GM18520 (cell line): ENCODE measurements around the gene PLEKHA7.

ENCODE experiments used
- ATAC-seq: cut with Tn5 transposase; IDR thresholded peaks from one replicate; pipeline ENCODE4 v1.9.1; 2021; ENCODE audit not compliant: unreplicated experiment

The PLEKHA7 gene

DNA sequence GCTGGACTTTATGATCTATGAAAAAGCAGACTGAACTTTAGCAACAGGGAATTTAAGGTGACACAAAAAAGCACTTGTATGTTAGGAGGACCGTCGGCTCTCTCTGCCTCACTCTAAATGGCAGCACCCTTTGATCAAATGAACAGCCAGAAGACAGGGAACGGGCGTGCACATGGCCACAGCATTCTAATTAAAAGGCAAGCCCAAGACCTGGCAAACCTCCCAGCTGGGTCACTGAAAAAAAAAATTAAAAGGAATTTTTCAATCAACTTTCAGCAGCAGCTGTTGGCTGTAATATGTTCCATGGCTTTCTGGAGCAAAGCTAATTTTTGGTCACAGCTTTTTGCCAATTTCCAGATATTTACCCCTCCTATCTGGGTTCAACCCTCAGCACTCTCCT lies 159.2 kb downstream of the PLEKHA7 start:
- ATAC-seq, result no peak

DNA sequence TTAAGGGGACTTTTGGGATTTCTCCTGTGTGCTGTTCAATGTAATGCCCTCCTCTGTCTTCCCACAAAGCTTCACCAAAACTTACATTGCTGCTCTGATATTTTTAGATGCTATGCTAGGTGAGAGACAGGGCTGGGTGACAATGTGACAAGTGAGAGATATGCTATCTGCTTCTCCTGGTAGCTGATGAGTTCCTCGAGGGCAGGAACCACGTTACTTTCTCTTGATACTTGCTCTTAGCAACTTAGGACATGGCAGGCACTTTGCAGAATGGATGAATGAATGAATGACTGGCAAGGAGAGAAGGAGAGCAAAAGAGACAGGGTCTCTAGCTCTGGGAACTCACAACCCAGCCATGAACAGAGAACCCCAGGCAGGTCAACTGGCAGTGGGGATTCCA lies 160.4 kb downstream of the PLEKHA7 start:
- ATAC-seq, result no peak

DNA sequence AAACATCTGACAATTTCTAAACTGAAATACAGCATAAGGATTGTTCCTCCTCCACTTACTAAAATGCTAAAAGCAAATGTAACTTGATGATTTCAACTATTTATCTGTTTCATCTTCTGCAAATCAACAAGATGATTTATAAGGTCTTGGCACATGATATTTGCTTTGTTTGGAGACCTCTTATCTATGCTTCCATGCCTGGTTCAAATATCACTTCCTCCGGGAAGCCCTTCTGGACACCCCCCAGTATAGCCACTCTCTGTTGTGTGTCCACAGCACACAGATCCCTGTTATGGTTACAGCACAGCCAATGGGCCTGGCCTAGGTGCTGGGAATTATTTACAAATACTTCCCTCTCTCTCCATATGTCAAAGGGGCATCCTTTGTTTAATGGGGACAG lies 160.9 kb downstream of the PLEKHA7 start:
- no peak for ATAC-seq

DNA sequence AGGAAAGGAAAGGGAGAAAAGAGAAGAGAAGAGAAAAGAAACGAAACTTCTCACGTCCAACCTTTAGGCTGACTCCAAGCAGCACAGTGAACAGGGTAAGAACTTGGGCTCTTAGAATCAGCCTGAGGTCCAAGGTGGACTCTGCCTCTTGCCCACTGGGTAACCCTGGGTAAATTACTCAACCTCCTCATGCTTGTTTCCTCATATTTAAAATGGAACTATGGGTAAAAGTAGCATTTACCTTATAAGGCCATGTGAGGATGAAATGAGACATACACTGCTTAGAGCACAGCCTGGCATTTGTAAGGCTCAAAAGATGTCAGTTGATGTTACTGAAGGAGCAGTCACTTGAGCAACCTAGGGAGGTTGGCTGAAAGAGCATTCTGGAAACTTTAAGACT lies 167.9 kb downstream of the PLEKHA7 start:
- no peak for ATAC-seq

DNA sequence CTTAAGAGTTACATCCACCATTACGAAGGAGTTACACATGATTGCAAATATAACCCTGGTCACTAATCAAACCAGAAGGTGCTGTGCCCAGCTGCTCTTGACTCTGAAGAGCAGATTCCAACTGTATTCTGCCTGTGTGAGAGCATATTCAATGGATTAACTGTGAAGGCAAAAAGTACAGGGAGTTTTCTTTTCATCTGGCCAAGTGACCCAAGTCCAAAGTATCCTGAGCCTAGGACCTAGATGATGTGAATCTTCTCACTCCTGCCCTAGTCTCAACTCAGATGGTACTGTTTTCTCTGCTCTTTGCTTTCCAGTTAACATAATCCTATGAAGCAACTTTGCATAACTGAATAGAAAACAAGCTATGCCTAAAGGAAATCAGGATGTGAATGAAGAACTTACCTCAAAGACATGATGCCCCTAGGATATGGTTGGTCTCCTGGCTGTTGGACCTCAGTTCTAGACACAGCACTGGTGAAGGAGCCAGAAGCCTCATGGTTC lies 169.9 kb downstream of the PLEKHA7 start:
- ATAC-seq, result no peak

DNA sequence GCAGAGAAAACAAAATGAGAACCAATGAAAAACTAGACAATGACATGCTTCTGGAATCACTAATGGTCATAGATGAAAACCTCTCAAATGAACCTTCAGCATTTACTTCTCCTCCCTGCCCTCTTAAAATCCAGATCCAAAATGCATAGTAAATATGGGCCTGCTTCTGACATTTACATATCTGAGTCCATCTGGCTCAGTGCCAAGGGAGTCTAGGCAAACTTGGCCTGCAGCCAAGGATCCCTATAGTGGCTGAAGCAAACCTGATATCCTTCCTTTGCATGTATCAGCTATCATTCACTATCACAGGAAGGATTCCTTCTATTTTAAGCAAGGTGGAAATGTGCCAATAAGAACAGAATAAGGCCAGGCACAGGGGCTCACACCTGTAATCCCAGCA lies 170.9 kb downstream of the PLEKHA7 start:
- ATAC-seq, result no peak

DNA sequence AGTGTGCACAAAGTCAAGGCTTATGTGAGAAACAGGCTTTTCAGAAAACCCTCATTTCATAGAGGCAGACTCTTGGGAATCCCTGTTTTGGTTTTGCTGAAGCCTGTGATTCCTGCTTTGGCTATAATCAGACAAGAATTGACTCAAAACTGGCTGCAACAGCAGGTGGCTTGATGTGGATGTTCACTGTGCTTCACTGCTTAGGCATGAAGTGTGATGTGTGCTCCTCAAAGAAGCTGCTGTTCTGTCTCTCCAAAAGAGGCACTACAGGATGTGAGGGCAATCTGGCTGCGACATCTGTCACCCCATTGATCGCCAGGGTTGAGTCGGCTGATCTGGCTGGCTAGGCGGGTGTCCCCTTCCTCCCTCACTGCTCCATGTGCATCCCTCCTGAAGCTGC lies 172.2 kb downstream of the PLEKHA7 start:
- no peak for ATAC-seq

DNA sequence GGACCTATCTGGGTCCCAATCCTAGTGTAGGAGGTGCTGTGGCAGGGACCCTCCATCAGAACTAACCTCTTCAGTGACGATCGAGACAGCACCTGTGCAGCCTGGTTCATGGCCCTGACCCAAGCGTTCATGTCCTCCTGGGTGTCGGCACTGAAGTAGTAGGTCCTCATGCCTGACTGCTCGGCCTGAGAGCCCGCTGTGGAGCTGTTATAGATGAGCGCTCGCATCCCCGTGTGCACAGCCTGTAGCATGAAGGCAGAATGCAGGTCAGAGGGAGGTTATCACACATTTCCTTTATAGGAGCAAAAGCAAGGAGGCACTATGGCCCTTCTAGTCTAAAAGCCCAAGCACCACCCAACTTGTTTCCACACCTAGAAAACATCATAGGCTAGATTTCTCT lies 172.7 kb downstream of the PLEKHA7 start:
- ATAC-seq, result no peak

DNA sequence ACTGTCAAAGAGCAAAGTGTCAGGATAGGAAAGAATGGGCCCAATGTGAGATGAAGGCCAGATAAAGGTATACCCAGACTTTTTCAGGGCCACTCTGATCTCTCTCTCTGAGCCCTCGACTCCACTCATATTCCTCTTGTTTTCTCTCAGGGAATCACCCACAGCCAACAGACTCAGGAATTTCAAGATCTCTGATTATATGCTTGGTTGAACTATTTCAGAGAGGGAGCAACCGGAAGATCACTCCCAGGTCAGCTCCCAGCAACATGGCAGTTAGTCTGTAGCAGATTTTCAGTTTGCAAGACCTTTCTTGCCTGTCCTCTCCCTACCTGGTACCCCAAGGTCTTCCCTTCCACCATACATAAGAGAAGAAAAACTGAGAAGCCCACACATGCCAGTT lies 173.3 kb downstream of the PLEKHA7 start:
- ATAC-seq, result no peak

DNA sequence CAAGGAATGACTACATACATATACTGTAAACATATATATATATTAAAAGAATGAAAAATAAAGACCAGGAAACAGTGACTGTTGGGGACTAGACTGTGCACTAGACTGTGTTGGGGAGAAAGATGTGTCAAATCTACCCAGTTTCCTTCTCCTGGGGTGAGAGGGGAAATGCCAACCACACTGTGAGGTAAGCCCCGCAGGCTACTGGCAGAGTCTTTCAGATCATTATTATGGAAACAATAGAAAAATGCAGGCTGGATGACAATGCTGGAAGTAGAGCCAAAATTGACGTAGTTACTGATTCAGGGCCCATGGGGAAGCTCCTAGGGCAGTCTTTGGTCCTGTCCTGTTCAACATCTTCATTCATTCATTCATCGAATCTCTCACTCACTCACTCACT lies 174.4 kb downstream of the PLEKHA7 start:
- no peak for ATAC-seq

DNA sequence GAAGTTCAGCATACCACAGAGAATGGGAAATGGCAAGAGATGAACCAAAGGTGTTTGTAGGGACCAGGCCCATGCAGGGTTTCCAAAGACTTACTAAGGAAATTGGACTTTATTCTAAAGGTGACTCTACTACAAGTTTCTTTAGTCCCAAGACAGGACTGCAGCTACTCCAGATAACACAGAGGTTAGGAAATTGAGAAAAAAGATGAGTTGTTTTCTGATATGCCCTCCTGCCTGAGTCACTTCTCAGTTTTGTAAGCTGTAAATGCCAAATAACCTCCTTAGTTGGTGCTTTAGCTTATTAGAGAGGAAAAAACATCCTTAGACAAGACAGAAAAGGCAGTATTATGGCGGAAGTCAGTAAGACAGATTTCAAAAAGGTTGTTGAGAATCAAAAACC lies 179.8 kb downstream of the PLEKHA7 start:
- ATAC-seq, result no peak

DNA sequence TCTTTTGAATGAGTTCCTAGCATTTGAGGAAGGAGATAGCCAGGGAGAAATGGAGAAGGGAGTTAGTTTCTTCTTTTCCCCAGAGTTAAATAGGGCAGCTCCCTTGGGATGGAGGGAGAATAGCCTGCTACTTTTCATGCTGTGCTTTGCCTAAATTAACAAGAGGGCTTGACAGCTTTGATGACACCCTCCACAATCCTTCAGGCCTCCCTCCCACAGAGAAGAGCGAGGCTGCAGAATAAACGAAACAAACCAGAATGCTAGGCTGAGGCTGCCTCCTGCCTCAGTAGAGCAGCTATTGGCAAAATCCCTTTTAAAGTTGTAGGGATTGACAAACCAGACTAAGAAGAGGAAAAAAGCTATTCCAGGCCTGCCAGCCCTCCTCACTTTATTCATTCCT lies 181.2 kb downstream of the PLEKHA7 start:
- ATAC-seq, result no peak

DNA sequence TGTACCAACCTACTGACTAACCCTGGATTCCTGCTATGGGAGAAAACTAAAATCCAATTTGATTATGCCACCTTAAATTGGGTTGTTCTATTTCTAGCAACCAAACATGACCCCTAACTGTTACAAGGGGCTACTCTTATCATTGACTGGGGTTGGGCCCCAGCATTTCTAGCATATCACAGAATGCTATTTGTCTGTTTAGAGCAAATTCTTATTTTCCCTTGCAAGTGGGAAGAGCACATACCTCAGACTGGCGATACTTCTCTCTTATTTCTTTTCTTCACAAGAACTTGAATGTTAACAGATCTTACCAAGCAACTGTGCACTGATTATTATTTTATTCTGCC lies 182.0 kb downstream of the PLEKHA7 start:
- ATAC-seq, result no peak

DNA sequence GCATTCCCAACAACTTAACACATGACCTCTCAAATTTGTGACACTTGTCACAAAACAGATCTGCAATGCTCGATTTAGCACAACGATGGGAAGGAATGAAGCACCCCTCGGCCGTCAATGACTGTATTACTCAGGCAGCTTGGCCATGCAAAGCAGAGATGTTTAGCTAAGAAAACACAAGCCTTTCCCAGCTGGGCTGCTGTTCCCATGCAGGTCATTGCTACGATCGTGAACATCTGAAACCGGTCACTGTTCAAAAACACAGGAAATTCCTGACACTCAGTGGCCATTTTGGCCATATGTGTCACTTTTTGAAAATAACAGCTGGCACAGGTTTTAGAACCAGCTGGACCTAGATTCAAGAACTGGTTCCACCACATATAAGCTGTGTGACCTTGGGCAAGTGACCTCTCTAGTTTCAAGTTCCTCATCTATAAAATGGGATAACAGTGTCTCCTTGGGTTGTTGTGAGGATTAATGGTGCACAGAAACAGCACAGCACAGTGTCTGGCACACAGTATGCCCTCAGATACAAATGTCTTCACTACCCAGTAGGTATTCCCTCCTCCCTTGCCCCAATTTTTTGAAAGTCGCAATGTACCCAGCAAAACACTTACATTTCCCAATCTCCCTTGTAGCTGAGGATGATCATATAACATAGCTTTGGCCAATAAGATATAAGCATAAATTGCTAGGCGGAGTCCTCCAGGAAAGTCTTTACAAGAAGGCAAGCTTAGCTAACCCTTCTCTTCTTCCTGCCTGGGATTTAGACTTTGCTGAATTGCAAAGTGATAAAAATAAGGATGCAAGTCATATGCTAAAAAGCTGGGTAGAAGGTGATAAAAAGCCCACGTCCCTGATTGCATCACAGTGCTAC lies 182.7 kb downstream of the PLEKHA7 start:
- no peak for ATAC-seq

DNA sequence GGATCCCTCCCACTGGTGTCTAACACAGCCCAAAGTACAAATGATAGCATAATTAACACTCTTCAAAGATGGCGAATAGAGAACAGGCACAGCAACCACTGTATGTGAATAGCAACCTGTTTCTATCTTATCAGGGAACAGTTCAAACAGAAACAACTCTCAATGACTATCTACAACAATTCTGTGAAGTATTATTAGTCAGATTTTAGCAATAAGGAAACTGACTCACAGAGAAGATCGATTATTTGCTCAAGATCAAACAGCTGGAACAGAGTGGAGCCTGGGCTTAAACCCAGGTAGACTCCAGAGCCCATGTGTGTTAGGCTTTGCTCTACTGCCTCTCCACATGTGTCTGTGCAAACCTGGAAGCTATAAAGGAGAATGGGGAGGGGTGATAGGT lies 187.1 kb downstream of the PLEKHA7 start:
- no peak for ATAC-seq

DNA sequence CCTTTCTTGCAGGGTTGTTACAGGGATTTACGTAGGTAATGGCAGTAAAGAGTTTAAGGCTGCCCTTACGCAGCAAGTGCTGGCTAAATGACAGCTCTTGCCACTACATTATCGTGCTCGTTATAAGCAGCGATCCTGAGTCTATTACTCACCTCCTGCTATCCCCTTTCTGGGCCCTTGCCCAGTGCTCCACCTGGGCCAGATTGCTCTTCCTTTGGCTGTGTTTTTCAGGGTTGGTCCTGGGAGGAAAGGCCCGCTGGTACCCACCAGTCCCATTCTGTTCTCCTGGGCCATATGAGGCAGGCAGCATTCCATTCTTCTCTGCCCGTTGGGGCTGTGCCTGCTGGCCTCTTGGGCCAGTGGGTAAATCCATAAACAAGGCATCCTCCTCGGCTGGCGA lies 188.2 kb downstream of the PLEKHA7 start:
- no peak for ATAC-seq

DNA sequence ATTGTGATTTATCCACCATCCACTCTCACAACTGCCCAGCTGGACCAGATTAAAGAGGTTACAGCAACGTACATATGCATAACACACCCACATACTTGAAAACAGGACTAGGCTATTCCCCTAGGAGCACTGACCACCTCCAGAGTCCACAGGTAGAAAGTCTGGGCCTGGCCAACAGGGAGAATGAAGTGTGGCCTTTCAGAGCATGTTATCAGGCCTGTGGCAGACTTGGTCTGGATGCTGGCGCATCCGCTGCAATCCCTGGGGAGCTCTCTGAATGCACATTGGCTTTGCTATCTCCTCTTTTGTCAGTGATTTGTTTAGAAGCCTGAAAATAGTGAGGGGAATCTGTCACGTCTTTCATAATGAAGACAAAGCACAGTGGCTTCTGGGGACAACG lies 189.1 kb downstream of the PLEKHA7 start:
- ATAC-seq, result no peak

DNA sequence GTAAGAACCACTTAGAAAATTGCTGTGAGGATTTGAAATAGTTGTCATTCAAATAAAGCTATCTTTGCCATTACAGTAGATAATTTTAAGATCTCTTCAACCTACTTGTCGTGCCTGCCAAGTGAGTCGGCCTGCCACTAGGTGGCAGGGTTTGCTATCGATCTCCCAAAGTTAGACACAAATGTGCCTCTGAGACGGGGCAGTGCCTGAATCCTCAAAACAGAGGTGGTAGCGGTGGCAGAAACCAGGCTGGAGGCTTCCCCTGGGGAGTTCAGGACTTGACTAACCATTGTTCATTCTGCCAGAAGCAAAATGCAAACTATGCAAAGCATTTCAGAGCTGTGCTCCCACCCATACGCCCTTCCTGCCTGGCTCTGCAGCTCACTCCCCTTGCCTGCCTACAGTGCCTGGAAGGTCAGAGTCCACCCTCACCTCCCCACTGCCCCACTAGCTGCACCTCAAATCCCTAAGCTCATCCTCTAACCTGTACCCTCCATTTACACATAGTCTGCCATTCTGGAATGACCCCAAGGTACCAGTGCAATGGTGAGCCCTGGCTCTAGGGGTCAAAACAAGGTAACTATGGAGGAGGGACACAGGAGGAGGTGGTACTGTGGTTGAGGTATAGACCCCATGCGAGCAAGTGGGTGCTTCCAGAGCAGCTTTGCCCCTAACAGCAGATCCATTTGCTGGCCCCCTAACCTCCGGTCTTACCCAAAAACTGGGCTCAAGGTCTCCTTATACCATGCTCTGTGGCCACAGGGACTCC lies 193.7 kb downstream of the PLEKHA7 start:
- ATAC-seq, result peak; percentile 75

DNA sequence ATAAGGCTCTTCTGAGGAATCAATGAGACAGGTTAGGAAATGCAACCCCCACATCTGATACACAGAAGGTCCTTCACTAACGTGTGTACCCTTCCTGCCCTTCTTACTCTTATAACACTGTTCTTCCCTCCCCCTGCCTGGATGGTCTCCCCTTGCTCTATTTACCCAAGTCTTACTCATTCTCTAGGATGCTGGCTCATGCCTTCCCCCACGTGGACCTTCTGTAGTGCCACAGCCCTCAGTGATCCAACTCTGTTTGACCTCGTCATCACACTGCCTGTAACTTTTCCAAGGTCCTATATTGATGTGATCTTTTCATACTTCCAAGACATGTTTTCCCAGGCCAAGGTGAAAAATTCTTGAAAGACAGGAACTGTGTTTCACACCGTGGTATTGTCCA lies 195.9 kb downstream of the PLEKHA7 start:
- no peak for ATAC-seq

DNA sequence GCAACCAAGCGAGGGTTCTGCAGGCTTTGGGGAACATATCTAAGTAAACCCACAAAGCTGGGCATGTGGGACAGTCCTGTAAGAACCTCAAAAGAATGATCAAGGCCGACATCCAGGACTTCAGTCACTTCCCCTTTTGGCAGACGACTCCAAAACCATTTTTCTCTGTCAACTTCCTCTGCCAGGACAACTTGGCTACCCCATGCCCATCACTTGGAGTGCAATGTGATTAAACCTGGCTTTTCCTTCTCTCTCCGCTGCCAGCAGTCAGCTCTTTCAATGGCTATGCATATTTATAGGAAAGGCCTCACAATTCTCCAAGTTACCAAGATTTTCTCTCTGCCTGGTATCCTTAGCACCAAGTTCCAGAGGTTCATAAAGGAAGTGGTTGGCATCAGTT lies 196.9 kb downstream of the PLEKHA7 start:
- ATAC-seq, result no peak

DNA sequence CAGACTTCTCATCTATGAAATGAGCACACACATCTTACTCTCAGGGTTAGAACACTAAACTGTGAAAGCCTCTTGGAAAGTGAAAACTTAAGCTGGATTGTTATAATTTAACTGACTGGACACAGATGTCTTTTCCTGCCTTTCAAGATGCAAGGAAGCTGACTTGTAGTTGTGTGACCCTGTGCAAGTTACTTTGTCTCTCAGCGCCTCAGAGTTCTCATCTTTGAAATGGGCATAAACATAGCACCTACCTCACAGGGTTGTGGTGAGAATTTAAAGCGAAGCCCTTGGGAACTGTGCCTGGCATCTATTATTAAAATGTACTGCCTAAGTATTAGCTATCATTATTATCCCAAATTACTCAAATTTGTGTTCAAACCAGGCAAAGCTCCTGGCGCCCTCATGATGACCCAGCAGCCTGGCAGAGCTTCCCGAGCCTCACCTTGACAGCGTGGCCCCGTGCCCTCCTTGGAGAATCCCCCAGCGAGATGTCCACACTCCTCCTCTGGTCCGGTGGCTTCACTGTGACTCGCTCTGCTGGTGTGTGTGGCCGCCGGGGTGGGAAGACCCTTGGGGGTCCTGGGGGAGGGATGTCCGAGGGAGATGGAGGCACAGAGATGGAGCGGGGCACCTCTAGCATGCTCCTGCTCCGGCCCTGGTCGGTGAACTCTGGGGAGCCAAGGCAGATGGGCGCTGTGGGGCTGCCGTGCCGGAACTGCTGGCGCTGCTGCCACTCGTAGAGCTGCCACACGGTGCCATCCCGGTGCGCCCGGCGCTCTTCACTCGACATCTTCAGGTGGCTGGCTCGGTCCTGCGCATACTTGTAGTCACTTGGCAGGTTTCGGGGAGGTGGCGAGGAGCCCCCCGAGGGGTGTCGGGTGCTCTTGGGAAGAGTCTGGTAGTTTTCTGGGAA lies 197.6 kb downstream of the PLEKHA7 start:
- no peak for ATAC-seq
